Activated T-cell treated with anti-CD3 and anti-CD28 coated beads, Interleukin-2, amount 50 U/mL, for 4 hours (primary cell): ENCODE results near the gene CACNG5. TPM values are rescaled to one million over a fixed set of nuclear protein-coding genes. Genes with fewer than 3 reads are reported as not detected.
A peak's percentile ranks its signal among the peaks of the same experiment; 100 is the strongest.

ENCODE experiments used
- ATAC-seq, 2 donors: fragments of 200-7000 bp; cut with Tn5 transposase; one replicate each; pipeline ENCODE4 v1.10.0; 2021
- DNase-seq: peaks from one replicate; pipeline ENCODE4 v3.0.0-alpha.2; 2020
- H3K27me3 Mint-ChIP-seq: one replicate; pipeline ENCODE4 v1.8.0; 2021; ENCODE audit warnings: low read depth, mixed read lengths
- H3K36me3 Mint-ChIP-seq: one replicate; pipeline ENCODE4 v1.8.0; 2022; ENCODE audit warnings: mixed read lengths; ENCODE audit not compliant: insufficient read depth
- H3K4me1 Mint-ChIP-seq: one replicate; pipeline ENCODE4 v1.8.0; 2021; ENCODE audit warnings: low read depth, mixed read lengths
- H3K4me3 Mint-ChIP-seq: one replicate; pipeline ENCODE4 v1.8.0; 2021; ENCODE audit warnings: mild to moderate bottlenecking, moderate library complexity, mixed read lengths
- H3K9me3 Mint-ChIP-seq: one replicate; pipeline ENCODE4 v1.8.0; 2021; ENCODE audit warnings: mixed read lengths
- total RNA-seq, 3 donors: library from RNA; stranded (reverse); gene quantifications; one replicate each; pipeline ENCODE4 v1.2.1, GENCODE V29; 2021

CACNG5 gene
- total RNA-seq, 3 donors from 2014 or later, result not detected

- Mint-ChIP-seq H3K9me3 (no peaks in the 10 kb centered on the region), H3K4me3 (no peak overlapping the region), H3K4me1 (peaks cover 13% of the 10 kb centered on the region), H3K27me3 (no peaks in the 10 kb centered on the region), H3K36me3 (peaks cover 3% of the 10 kb centered on the region)
- DNase-seq, result no peak
- no peak for ATAC-seq
These were observed 23.8 kb upstream of the CACNG5 start for GRCh38 chr17:66810951-66811682.

- Mint-ChIP-seq H3K9me3 (no peaks in the 10 kb centered on the region), H3K36me3 (peaks cover 2% of the 10 kb centered on the region), H3K27me3 (no peaks in the 10 kb centered on the region), H3K4me1 (peaks cover 13% of the 10 kb centered on the region), H3K4me3 (no peak overlapping the region)
- no peak for DNase-seq
- ATAC-seq, result no peak
These were observed 23.2 kb upstream of the CACNG5 start for GRCh38 chr17:66811683-66812054.

GRCh38 chr17:66812571-66812970, 22.3 kb upstream of the CACNG5 start:
- peaks cover 7% of the 10 kb centered on the region for H3K4me1 Mint-ChIP-seq
- H3K36me3 Mint-ChIP-seq, result peaks cover 4% of the 10 kb centered on the region
- no peak for ATAC-seq
- peaks cover under 1% of the 10 kb centered on the region for H3K27me3 Mint-ChIP-seq
- peaks cover 6% of the 10 kb centered on the region for H3K9me3 Mint-ChIP-seq
- no peak overlapping the region for H3K4me3 Mint-ChIP-seq
- DNase-seq, result no peak

- ATAC-seq, result no peak
- peaks cover 13% of the 10 kb centered on the region for H3K9me3 Mint-ChIP-seq
- H3K27me3 Mint-ChIP-seq, result peaks cover 4% of the 10 kb centered on the region
- H3K36me3 Mint-ChIP-seq, result peaks cover 6% of the 10 kb centered on the region
- DNase-seq, result no peak
- peaks cover under 1% of the 10 kb centered on the region for H3K4me1 Mint-ChIP-seq
- no peak overlapping the region for H3K4me3 Mint-ChIP-seq
These were observed 21.6 kb upstream of the CACNG5 start for GRCh38 chr17:66813296-66813695.

- Mint-ChIP-seq H3K9me3 (peaks cover 16% of the 10 kb centered on the region), H3K36me3 (peaks cover 6% of the 10 kb centered on the region)
- ATAC-seq, result no peak
These were observed 20.9 kb upstream of the CACNG5 start for GRCh38 chr17:66814026-66814425.

GRCh38 chr17:66814570-66814969, 20.3 kb upstream of the CACNG5 start:
- DNase-seq (no peak), ATAC-seq (no peak)
- peaks cover 16% of the 10 kb centered on the region for H3K9me3 Mint-ChIP-seq
- no peaks in the 10 kb centered on the region for H3K4me1 Mint-ChIP-seq
- no peak overlapping the region for H3K4me3 Mint-ChIP-seq
- peaks cover 6% of the 10 kb centered on the region for H3K27me3 Mint-ChIP-seq
- H3K36me3 Mint-ChIP-seq, result peaks cover 6% of the 10 kb centered on the region

More at GRCh38 chr17:66814026-66814425, 20.9 kb upstream of the CACNG5 start:
- no peak for DNase-seq
- Mint-ChIP-seq H3K4me1 (no peaks in the 10 kb centered on the region), H3K27me3 (peaks cover 6% of the 10 kb centered on the region), H3K4me3 (no peak overlapping the region)

- ATAC-seq (no peak), DNase-seq (no peak)
- Mint-ChIP-seq H3K4me1 (no peaks in the 10 kb centered on the region), H3K4me3 (no peak overlapping the region), H3K27me3 (peaks cover 7% of the 10 kb centered on the region), H3K9me3 (peaks cover 16% of the 10 kb centered on the region), H3K36me3 (peaks cover 6% of the 10 kb centered on the region)
These were observed 17.2 kb upstream of the CACNG5 start for GRCh38 chr17:66817750-66818149.

- H3K9me3 Mint-ChIP-seq, result peaks cover 16% of the 10 kb centered on the region
- ATAC-seq, result no peak
- H3K36me3 Mint-ChIP-seq, result peaks cover 6% of the 10 kb centered on the region
- no peak for DNase-seq
- H3K4me3 Mint-ChIP-seq, result no peak overlapping the region
- H3K4me1 Mint-ChIP-seq, result no peaks in the 10 kb centered on the region
- H3K27me3 Mint-ChIP-seq, result peaks cover 8% of the 10 kb centered on the region
These were observed 15.5 kb upstream of the CACNG5 start for GRCh38 chr17:66819466-66819865.

- DNase-seq, result no peak
- H3K27me3 Mint-ChIP-seq, result peaks cover 18% of the 10 kb centered on the region
- H3K4me1 Mint-ChIP-seq, result no peaks in the 10 kb centered on the region
- peaks cover 6% of the 10 kb centered on the region for H3K36me3 Mint-ChIP-seq
- ATAC-seq, result no peak
- peaks cover 15% of the 10 kb centered on the region for H3K9me3 Mint-ChIP-seq
- H3K4me3 Mint-ChIP-seq, result no peak overlapping the region
These were observed 12.9 kb upstream of the CACNG5 start for GRCh38 chr17:66822009-66822408.

GRCh38 chr17:66826856-66827255, 8.1 kb upstream of the CACNG5 start:
- Mint-ChIP-seq H3K27me3 (peaks cover 44% of the 10 kb centered on the region), H3K4me3 (no peak overlapping the region), H3K36me3 (no peaks in the 10 kb centered on the region), H3K9me3 (no peaks in the 10 kb centered on the region), H3K4me1 (no peaks in the 10 kb centered on the region)
- ATAC-seq, result no peak
- no peak for DNase-seq

- H3K4me3 Mint-ChIP-seq, result no peak overlapping the region
These were observed 5.5 kb upstream of the CACNG5 start for GRCh38 chr17:66829386-66829864.

GRCh38 chr17:66829883-66830282, 5.0 kb upstream of the CACNG5 start:
- Mint-ChIP-seq H3K9me3 (no peaks in the 10 kb centered on the region), H3K4me1 (peaks cover 3% of the 10 kb centered on the region), H3K36me3 (no peaks in the 10 kb centered on the region), H3K4me3 (no peak overlapping the region), H3K27me3 (peaks cover 60% of the 10 kb centered on the region)
- no peak for DNase-seq
- no peak for ATAC-seq

More at GRCh38 chr17:66829386-66829864, 5.5 kb upstream of the CACNG5 start:
- Mint-ChIP-seq H3K9me3 (no peaks in the 10 kb centered on the region), H3K4me1 (peaks cover under 1% of the 10 kb centered on the region), H3K36me3 (no peaks in the 10 kb centered on the region), H3K27me3 (peaks cover 61% of the 10 kb centered on the region)
- DNase-seq, result no peak
- ATAC-seq, result peak; percentile 35 to 63

- peaks cover 3% of the 10 kb centered on the region for H3K4me1 Mint-ChIP-seq
- H3K36me3 Mint-ChIP-seq, result no peaks in the 10 kb centered on the region
- no peak for DNase-seq
- no peak for ATAC-seq
- H3K4me3 Mint-ChIP-seq, result no peak overlapping the region
- no peaks in the 10 kb centered on the region for H3K9me3 Mint-ChIP-seq
- H3K27me3 Mint-ChIP-seq, result peaks cover 59% of the 10 kb centered on the region
These were observed 4.5 kb upstream of the CACNG5 start for GRCh38 chr17:66830451-66830850.

- no peak for ATAC-seq
- Mint-ChIP-seq H3K9me3 (no peaks in the 10 kb centered on the region), H3K4me3 (no peak overlapping the region), H3K4me1 (peaks cover 3% of the 10 kb centered on the region), H3K36me3 (no peaks in the 10 kb centered on the region), H3K27me3 (peaks cover 67% of the 10 kb centered on the region)
- DNase-seq, result no peak
These were observed 3.3 kb upstream of the CACNG5 start for GRCh38 chr17:66831383-66832210.

GRCh38 chr17:66833201-66833600, 1.7 kb upstream of the CACNG5 start:
- Mint-ChIP-seq H3K4me3 (no peak overlapping the region), H3K9me3 (no peaks in the 10 kb centered on the region)
- ATAC-seq, result no peak

More at GRCh38 chr17:66833201-66833600, 1.7 kb upstream of the CACNG5 start:
- Mint-ChIP-seq H3K27me3 (peaks cover 64% of the 10 kb centered on the region), H3K4me1 (peaks cover 3% of the 10 kb centered on the region), H3K36me3 (no peaks in the 10 kb centered on the region)
- no peak for DNase-seq
